ENCODE results near the gene PFN1.

DNA sequence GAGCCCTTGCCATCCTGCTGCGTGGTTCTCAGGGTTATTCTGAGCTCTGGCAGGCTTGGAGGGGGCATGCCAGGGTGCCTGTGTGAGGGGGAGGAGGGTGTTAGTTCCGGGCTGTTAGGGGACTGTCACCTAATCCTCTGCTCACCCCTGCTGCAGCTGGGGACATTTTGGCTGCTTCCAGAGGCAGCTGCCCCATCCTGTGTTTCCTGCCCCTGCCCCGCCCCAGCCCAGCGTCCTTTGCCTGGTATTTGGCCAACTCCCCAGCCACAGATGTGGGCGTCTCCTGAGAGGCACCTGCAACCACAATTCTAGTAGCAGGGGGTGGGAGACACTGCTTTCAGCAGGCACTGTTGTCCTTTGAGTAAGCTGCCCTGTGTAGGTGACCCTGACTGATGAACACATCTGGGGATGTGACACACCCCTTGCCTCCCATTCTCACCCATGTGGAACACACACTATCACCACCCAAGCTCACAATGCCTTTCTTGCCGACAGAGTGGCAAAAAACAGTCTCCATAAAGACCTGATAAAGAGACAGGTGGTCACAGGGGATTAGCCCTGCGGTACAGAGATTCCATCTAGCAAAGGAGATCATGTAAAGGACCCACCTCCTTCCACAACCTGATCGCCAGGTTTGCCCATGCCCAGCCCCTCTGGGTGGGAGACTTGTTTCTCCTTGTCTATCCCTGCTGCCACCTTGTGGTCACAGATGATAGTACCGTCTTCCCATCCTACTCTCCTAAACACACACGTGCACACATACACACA is 45.1 kb downstream of the PFN1 start, which contains the start of gene CHRNE:
- TF ChIP-seq ZNF274 (IDR thresholded peaks at IDR 0.05; ENCODE audit: low read depth, low read length) (no peak), SUZ12 (IDR thresholded peaks at IDR 0.05; ENCODE audit: extremely low read depth, insufficient read depth, insufficient read length) (no peak)

Measured in NT2/D1 (cell line).